GM21360 (cell line): ENCODE measurements around the gene CHST14.

ENCODE experiments used
- ATAC-seq: cut with Tn5 transposase; IDR thresholded peaks from one replicate; pipeline ENCODE4 v1.9.1; 2021; ENCODE audit warnings: mild to moderate bottlenecking, moderate library complexity; ENCODE audit not compliant: unreplicated experiment

CHST14 gene

DNA sequence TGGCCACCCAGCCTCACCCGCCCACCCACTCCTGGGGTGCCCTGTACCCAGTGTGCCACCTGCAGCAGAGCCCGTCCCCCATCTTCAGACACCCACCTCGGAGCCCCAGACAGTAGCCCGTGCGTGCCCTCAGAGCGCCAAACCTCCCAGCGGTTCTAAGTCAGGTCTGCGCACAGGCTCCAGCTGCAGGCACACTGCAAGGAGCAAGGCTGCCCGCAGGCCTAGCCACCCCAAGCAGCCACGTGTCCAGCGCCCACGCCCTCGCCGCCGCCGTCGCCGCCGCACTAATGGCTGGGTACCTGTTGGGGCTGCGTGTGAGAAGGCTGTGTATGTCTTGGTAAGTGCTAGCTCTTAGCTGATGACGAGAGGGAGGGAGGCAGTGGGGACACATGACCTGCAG is 8.8 kb upstream of the CHST14 start:
- ATAC-seq, result no peak

DNA sequence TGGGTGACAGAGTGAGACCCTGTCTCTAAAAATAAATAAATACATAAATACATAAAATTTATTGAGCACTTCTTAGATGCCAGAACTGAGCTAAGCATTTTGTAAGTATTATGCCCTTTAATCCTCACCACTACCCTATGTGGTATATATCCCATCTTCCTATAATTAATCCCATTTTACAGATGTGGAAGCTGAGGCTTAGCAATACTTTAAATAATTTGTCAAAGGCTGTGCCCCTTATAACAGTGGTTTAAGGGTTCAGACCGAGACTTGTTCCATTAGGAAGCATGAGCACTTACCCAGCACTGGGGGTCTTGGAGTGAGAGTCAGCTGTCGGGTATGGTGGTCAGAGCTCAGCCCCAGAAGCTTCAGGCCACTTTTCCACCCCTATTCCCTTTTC is 7.5 kb upstream of the CHST14 start:
- ATAC-seq, result no peak

GRCh38 chr15:40463886-40464545 is 6.8 kb upstream of the CHST14 start:
- no peak for ATAC-seq

DNA sequence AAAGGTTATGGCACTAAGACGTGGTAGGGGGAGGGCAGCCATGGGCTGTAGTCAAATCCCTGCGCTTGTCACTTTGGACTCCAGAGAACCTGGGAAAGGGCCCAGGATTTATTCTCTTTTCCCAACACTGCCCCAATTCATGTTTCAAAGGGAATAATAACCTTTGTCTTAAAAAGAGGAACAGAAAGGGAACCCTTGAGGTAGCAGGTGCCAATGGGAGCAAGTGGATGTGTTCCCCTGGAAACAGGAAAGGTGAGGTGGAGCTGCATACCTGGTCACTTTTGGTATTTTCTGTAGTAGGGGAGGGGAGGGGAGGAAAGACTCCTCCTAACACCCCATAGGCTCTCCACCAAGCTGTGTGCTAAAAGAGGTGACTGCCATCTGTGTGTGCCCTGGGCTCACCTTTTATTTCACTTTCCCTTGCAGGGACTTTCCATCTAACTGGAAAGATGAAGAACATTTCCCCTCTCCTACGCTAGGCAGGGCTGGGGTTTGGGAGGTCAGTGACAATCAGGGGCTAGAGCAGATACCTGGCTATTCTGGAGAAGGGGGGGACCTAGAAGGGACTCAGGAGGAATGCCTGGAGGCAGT is 6.1 kb upstream of the CHST14 start:
- ATAC-seq, result no peak

DNA sequence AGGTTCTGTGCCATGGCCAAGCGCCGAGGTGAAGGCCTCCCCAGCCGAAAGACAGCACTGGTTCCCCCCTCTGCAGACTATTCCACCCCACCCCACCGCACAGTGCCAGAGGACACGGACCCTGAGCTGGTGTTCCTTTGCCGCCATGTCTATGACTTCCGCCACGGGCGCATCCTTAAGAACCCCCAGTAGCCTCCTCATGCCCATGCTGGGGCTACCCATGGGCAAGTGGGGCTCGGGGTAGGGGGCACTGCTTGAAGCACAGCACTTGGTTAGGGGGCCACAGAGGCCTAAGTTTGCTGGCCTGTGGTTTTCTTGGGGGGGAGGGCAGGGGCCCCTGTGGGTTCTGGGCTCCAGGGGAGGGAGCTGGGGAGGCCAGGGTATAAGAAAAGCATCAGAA is 4.8 kb upstream of the CHST14 start:
- no peak for ATAC-seq

DNA sequence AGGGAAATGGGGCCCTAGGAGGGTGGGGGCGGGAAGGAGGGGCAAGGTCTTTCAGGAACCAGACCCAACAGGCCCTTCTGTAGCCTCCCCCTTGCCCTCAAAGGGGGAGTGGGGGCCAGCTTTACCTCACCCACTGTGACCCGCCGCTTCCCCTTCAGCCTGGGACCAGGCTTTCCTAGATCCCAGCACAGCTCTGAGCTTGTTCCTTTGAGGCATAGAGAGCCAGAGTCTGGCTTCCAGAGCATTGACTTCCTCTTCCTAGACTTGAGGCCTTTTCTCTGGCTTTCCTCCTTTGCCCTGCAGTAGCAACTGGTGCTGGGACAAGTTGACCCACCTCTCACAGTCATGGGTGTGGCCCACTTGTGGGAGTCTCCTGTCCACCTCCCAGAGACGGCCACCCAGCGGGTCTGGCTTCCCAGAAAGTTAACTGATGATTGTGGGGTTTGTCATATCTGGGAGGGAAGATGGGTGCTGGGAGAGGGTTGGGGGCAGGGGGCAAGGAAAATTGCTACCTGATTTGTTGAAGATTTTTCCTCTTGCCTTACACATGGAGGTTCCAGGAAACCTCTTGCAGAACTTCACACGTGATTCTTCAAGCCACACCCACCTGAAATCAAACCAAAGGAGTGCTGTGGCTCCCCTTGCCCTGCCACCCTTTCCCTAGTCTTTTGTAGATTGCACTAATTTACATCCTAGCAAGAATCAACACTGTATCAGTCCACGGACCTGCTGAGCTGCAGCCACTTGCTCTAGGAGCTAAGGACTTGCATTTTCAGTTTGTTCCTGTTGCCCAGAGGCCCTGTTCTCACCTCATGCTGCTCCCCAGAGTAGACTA is 4.1 kb upstream of the CHST14 start:
- ATAC-seq, result no peak

DNA sequence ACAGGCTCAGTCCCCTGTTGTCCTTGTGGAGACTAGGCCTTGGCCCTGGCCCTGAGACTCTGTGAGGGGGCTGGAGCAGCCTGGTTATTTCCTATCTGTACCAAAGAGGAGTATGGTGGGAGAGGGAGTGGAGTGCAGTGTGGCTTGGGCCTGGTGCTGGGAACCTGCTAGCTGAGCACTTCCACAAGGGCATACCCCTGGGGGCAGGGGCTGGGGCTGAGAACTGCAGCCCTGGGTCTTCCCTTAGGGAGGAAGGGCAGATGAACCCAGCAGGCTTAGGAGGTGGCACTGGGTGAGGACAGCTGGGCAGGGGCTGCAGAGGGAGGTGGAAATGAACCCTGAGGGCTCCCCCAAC is 3.5 kb upstream of the CHST14 start:
- no peak for ATAC-seq

GRCh38 chr15:40468898-40469331 is 1.9 kb upstream of the CHST14 start:
- ATAC-seq, result no peak

DNA sequence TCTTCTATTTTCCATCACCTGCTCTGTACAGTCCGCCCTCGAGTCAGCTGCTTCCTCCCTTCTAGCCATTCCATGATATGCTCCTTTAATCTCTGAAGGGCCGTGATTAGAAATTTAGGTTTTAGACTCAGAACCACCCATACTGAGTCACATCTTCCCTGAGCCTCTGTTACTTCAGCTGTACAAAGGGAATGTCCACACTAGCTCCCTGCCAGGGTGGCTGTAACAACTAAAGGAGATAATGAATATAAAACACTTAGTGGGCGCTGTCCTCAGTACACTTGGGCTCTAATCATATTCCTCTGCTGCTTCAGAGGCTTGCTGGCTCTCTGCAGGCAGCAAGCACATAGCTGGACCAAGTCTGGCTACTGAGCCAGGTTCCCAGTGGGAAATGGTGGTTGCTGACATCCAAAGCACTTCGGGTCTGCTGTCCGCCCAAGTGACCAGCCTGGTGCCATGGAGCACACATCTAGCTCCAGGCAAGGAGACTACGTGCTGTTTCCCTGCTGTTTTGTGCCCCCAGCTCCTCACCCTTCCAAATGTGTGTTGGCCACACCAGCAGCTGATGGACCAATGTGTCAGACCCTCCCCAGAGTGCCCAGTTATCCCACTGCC is 901 bp upstream of the CHST14 start:
- ATAC-seq, result no peak

DNA sequence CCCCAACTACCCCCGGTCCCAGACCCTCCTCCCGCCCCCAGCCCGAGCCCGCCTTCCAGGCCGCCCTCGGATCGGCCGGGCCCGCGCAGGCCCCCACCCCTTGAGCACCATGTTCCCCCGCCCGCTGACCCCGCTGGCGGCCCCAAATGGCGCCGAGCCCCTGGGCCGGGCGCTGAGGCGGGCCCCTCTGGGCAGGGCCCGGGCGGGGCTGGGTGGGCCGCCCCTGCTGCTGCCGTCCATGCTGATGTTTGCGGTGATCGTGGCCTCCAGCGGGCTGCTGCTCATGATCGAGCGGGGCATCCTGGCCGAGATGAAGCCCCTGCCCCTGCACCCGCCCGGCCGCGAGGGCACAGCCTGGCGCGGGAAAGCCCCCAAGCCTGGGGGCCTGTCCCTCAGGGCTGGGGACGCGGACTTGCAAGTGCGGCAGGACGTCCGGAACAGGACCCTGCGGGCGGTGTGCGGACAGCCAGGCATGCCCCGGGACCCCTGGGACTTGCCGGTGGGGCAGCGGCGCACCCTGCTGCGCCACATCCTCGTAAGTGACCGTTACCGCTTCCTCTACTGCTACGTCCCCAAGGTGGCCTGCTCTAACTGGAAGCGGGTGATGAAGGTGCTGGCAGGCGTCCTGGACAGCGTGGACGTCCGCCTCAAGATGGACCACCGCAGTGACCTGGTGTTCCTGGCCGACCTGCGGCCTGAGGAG is 472 bp downstream of the CHST14 start:
- no peak for ATAC-seq

DNA sequence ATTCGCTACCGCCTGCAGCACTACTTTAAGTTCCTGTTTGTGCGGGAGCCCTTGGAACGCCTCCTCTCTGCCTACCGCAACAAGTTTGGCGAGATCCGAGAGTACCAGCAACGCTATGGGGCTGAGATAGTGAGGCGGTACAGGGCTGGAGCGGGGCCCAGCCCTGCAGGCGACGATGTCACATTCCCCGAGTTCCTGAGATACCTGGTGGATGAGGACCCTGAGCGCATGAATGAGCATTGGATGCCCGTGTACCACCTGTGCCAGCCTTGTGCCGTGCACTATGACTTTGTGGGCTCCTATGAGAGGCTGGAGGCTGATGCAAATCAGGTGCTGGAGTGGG is 995 bp downstream of the CHST14 start:
- no peak for ATAC-seq

DNA sequence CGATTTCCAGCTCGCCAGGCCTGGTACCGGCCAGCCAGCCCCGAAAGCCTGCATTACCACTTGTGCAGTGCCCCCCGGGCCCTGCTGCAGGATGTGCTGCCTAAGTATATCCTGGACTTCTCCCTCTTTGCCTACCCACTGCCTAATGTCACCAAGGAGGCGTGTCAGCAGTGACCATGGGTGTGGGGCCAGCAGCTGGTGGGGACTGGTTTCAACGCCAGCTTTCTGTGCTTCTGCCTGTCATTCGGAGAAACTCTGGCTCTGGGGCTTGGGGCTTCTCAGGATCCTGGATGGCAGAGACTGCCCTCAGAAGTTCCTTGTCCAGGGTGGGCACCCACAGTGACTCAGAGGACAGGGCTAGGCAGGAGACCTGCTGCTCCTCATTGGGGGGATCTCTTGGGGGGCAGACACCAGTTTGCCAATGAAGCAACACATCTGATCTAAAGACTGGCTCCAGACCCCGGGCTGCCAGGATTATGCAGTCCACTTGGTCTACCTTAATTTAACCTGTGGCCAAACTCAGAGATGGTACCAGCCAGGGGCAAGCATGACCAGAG is 1.5 kb downstream of the CHST14 start:
- no peak for ATAC-seq

- ATAC-seq, result no peak
Measured at GRCh38 chr15:40474581-40474980, 3.8 kb downstream of the CHST14 start.

- ATAC-seq, result no peak
Measured at GRCh38 chr15:40477642-40478327, 7.0 kb downstream of the CHST14 start.

GRCh38 chr15:40479024-40479423 is 8.2 kb downstream of the CHST14 start:
- no peak for ATAC-seq

- ATAC-seq, result no peak
Measured at GRCh38 chr15:40481341-40482074, 10.7 kb downstream of the CHST14 start.

DNA sequence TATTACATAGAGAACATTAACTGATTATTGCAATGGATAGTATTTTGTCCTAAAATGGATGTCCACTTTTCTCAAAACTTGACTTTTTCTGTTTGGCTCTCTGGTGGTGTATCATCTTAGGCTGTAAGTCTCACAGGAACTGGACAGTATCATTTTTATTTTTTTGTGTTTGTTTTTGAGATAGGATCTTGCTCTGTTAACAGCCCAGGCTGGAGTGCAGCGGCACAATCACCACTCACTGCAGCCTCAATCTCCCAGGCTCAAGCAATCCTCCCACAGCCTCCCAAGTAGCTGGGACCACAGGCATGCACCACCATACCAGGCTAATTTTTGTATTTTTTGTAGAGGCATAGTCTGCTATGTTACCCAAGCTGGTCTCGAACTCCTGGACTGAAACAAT is 13.1 kb downstream of the CHST14 start:
- no peak for ATAC-seq

DNA sequence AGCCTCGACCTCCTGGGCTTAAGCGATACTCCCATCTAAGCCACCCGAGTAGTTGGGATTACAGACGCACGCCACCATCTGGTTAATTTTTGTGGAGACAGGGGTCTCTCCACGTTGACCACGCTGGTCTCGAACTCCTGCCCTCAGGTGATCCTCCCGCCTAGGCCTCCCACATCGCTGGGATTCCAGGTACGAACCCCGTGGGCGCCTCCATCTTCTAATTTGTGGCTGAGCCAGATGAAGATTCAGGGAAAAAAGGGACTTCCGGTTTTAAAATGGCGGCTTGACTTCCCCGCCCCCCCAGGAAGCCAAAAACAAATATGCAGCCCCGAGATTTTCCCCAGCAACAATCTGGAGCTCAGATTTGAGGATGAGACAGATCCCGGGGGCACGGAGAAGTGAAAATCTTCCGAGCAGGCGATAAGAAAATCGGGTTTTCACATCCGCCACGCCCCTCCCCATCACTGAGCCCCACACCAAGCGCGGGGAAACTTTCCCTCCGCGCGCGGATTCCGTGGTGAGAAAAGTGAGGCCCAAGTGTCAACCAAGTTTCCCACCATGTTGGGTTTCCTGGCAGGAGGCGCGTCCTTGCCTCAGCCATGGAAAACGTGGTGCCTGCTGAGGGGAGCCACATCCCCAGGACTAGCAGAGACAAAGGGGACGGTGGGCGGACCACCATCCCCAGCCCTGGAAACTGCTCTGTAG is 15.4 kb downstream of the CHST14 start:
- no peak for ATAC-seq
